Inflammatory macrophage (primary cell): ENCODE data around the gene GLB1L2.
A peak's percentile ranks its signal among the peaks of the same experiment; 100 is the strongest.
"Not testable (repeated sequence)": the region's sequence is repeated elsewhere in the genome, so short reads cannot be mapped to it uniquely, and the experiment has no call there.

Source experiments
- DNase-seq, 2 donors: peaks; one replicate each; pipeline ENCODE4 v3.0.0-alpha.2; 2020 to 2022
- total RNA-seq, 18 experiments: gene quantifications; one replicate each; lab custom pipeline; 2026; ENCODE audit warnings: mixed read lengths in 6 of 18, inconsistent platforms in 2 of 18; lab: John Stamatoyannopoulos, UW

Gene GLB1L2
- total RNA-seq, result 0.07 to 1.7 (median 0.68) reads per million in 18 experiments

GRCh38 chr11:134331354-134332188 is at the start of gene GLB1L2:
TSS of gene GLB1L2 (plus strand) at chr11:134331988. CDS start at chr11:134332062, 74 bp downstream.
- peak; percentile 16 to 47 for DNase-seq

- no peak for DNase-seq
These were observed 49.4 kb upstream of the GLB1L2 start for GRCh38 chr11:134282121-134283045.

GRCh38 chr11:134283461-134284230 is 48.1 kb upstream of the GLB1L2 start:
- DNase-seq, result no peak

GRCh38 chr11:134284349-134284748 is 47.4 kb upstream of the GLB1L2 start:
- not testable (repeated sequence) for DNase-seq

- no peak for DNase-seq
These were observed 44.2 kb upstream of the GLB1L2 start for GRCh38 chr11:134287561-134287960.

GRCh38 chr11:134288486-134288885 is 43.3 kb upstream of the GLB1L2 start:
- DNase-seq, result no peak

GRCh38 chr11:134289167-134289566 is 42.6 kb upstream of the GLB1L2 start:
- DNase-seq, result no peak

- no peak for DNase-seq
These were observed 42.0 kb upstream of the GLB1L2 start for GRCh38 chr11:134289789-134290188.

GRCh38 chr11:134290646-134291045 is 41.1 kb upstream of the GLB1L2 start:
- DNase-seq, result no peak

GRCh38 chr11:134291196-134291595 is 40.6 kb upstream of the GLB1L2 start:
- DNase-seq, result no peak

GRCh38 chr11:134292661-134293060 is 39.1 kb upstream of the GLB1L2 start:
- no peak for DNase-seq

- DNase-seq, result no peak
These were observed 38.4 kb upstream of the GLB1L2 start for GRCh38 chr11:134293119-134294113.

- DNase-seq, result no peak
These were observed 37.1 kb upstream of the GLB1L2 start for GRCh38 chr11:134294664-134295063.

GRCh38 chr11:134312223-134312622 is 19.6 kb upstream of the GLB1L2 start:
- no peak for DNase-seq

- DNase-seq, result no peak
These were observed 19.0 kb upstream of the GLB1L2 start for GRCh38 chr11:134312807-134313206.

- no peak for DNase-seq
These were observed 18.4 kb upstream of the GLB1L2 start for GRCh38 chr11:134313379-134313778.

GRCh38 chr11:134313821-134314607 is 17.8 kb upstream of the GLB1L2 start:
- DNase-seq, result no peak

- no peak for DNase-seq
These were observed 14.7 kb upstream of the GLB1L2 start for GRCh38 chr11:134317103-134317502.

- not testable (repeated sequence) for DNase-seq
These were observed 10.4 kb upstream of the GLB1L2 start for GRCh38 chr11:134321373-134321772.

GRCh38 chr11:134322553-134322952 is 9.2 kb upstream of the GLB1L2 start:
- no peak for DNase-seq
